Ishikawa (cell line): Measurements from ENCODE around the gene CNKSR2.

Source experiments
- CEBPB ChIP-seq: IDR thresholded peaks from 2 replicates; pipeline ENCODE4 v1.6.1; 2012
- CREB1 ChIP-seq: IDR thresholded peaks from 2 replicates; pipeline ENCODE4 v1.6.1; 2012; ENCODE audit warnings: low read depth
- EGR1 ChIP-seq: IDR thresholded peaks from 2 replicates; pipeline ENCODE4 v1.6.1; 2012
- EP300 ChIP-seq: IDR thresholded peaks from 2 replicates; pipeline ENCODE4 v1.6.1; 2012; ENCODE audit warnings: borderline replicate concordance
- FOXM1 ChIP-seq: IDR thresholded peaks from 2 replicates; pipeline ENCODE4 v1.6.1; 2012; ENCODE audit warnings: low read depth, borderline replicate concordance
- MAX ChIP-seq: IDR thresholded peaks from 2 replicates; pipeline ENCODE4 v1.6.1; 2012
- NFIC ChIP-seq: IDR thresholded peaks from 2 replicates; pipeline ENCODE4 v1.6.1; 2012
- RAD21 ChIP-seq: IDR thresholded peaks from 2 replicates; pipeline ENCODE4 v1.6.1; 2012; ENCODE audit warnings: low read depth
- REST ChIP-seq: IDR thresholded peaks from 2 replicates; pipeline ENCODE4 v1.6.1; 2012; ENCODE audit warnings: low read depth, mild to moderate bottlenecking
- TAF1 ChIP-seq: IDR thresholded peaks from 2 replicates; pipeline ENCODE4 v1.6.1; 2012; ENCODE audit warnings: low read depth, mild to moderate bottlenecking
- TCF12 ChIP-seq: IDR thresholded peaks from 2 replicates; pipeline ENCODE4 v1.6.1; 2012; ENCODE audit warnings: low read depth
- TEAD4 ChIP-seq: IDR thresholded peaks from 2 replicates; pipeline ENCODE4 v1.6.1; 2012
- USF1 ChIP-seq: IDR thresholded peaks from 2 replicates; pipeline ENCODE4 v1.6.1; 2012
- YY1 ChIP-seq: IDR thresholded peaks from 2 replicates; pipeline ENCODE4 v1.6.1; 2012; ENCODE audit warnings: low read depth
- ZBTB7A ChIP-seq: IDR thresholded peaks from 2 replicates; pipeline ENCODE4 v1.6.1; 2012; ENCODE audit warnings: low read depth

The CNKSR2 gene

GRCh38 chrX:21659320-21659719 is 285.1 kb downstream of the CNKSR2 start:
- TF ChIP-seq TEAD4 (no peak), EGR1 (no peak), CREB1 (no peak), USF1 (no peak), MAX (no peak)

- TF ChIP-seq ZBTB7A: no peak
- TF ChIP-seq CREB1: no peak
- no peak for TF ChIP-seq MAX
- TF ChIP-seq EGR1: no peak
- no peak for TF ChIP-seq FOXM1
- TF ChIP-seq CEBPB: no peak
- TF ChIP-seq USF1: no peak
These were observed 285.9 kb downstream of the CNKSR2 start for GRCh38 chrX:21660156-21660555.

GRCh38 chrX:21661316-21661715 is 287.1 kb downstream of the CNKSR2 start:
- no peak for TF ChIP-seq NFIC
- no peak for TF ChIP-seq REST
- no peak for TF ChIP-seq TCF12
- no peak for TF ChIP-seq FOXM1
- TF ChIP-seq MAX: no peak
- TF ChIP-seq RAD21: no peak

- no peak for TF ChIP-seq CEBPB
These were observed 288.5 kb downstream of the CNKSR2 start for GRCh38 chrX:21662761-21663160.

- TF ChIP-seq ZBTB7A: no peak
These were observed 292.0 kb downstream of the CNKSR2 start for GRCh38 chrX:21666252-21666651.

- TF ChIP-seq TEAD4: no peak
- no peak for TF ChIP-seq CEBPB
- no peak for TF ChIP-seq USF1
These were observed 292.5 kb downstream of the CNKSR2 start for GRCh38 chrX:21666679-21667078.

- TF ChIP-seq ZBTB7A (no peak), EGR1 (no peak), CREB1 (no peak), TAF1 (no peak), TCF12 (no peak), FOXM1 (no peak), YY1 (no peak), EP300 (no peak), REST (no peak), CEBPB (no peak), TEAD4 (no peak), RAD21 (no peak), USF1 (no peak)
These were observed 300.4 kb downstream of the CNKSR2 start for GRCh38 chrX:21674430-21675186.
